ENCODE measurements around the gene ZER1.

DNA sequence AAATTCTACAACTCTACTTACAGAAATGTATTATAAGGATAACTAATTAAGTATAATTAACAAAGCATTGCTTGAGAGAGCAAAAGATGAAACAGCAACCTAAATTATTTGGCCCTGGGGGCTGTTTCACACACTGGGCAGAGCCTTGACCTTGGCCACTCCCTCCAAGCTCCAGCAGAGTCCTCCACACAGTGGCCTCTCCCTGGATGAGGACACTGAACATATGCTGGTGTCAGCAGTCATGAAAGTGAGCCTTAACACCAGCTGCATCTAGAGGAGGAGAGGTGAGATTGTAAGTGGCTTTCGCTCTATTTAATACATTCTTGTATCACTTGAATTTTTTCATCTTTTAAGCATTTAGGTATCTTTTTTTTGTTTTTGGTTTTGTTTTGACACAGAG is 24.5 kb downstream of the ZER1 start:
- TF ChIP-seq, protein P1, sequence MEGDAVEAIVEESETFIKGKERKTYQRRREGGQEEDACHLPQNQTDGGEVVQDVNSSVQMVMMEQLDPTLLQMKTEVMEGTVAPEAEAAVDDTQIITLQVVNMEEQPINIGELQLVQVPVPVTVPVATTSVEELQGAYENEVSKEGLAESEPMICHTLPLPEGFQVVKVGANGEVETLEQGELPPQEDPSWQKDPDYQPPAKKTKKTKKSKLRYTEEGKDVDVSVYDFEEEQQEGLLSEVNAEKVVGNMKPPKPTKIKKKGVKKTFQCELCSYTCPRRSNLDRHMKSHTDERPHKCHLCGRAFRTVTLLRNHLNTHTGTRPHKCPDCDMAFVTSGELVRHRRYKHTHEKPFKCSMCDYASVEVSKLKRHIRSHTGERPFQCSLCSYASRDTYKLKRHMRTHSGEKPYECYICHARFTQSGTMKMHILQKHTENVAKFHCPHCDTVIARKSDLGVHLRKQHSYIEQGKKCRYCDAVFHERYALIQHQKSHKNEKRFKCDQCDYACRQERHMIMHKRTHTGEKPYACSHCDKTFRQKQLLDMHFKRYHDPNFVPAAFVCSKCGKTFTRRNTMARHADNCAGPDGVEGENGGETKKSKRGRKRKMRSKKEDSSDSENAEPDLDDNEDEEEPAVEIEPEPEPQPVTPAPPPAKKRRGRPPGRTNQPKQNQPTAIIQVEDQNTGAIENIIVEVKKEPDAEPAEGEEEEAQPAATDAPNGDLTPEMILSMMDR (IDR thresholded peaks at IDR 0.05; ENCODE audit: poor library complexity, severe bottlenecking): no peak
- TF ChIP-seq RAD21 (conservative IDR thresholded peaks at IDR 0.05) (no peak), EZH2 (IDR thresholded peaks at IDR 0.05; ENCODE audit: borderline replicate concordance, insufficient read depth, low read length, poor library complexity, severe bottlenecking) (no peak), POLR2AphosphoS5 (IDR thresholded peaks at IDR 0.05) (no peak), TAF1 (IDR thresholded peaks at IDR 0.05; ENCODE audit: low read depth) (no peak), EP300 (conservative IDR thresholded peaks at IDR 0.05; ENCODE audit: poor library complexity, severe bottlenecking) (no peak)
- TF ChIP-seq, protein P2, sequence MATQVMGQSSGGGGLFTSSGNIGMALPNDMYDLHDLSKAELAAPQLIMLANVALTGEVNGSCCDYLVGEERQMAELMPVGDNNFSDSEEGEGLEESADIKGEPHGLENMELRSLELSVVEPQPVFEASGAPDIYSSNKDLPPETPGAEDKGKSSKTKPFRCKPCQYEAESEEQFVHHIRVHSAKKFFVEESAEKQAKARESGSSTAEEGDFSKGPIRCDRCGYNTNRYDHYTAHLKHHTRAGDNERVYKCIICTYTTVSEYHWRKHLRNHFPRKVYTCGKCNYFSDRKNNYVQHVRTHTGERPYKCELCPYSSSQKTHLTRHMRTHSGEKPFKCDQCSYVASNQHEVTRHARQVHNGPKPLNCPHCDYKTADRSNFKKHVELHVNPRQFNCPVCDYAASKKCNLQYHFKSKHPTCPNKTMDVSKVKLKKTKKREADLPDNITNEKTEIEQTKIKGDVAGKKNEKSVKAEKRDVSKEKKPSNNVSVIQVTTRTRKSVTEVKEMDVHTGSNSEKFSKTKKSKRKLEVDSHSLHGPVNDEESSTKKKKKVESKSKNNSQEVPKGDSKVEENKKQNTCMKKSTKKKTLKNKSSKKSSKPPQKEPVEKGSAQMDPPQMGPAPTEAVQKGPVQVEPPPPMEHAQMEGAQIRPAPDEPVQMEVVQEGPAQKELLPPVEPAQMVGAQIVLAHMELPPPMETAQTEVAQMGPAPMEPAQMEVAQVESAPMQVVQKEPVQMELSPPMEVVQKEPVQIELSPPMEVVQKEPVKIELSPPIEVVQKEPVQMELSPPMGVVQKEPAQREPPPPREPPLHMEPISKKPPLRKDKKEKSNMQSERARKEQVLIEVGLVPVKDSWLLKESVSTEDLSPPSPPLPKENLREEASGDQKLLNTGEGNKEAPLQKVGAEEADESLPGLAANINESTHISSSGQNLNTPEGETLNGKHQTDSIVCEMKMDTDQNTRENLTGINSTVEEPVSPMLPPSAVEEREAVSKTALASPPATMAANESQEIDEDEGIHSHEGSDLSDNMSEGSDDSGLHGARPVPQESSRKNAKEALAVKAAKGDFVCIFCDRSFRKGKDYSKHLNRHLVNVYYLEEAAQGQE (IDR thresholded peaks at IDR 0.05; ENCODE audit: borderline replicate concordance): no peak

All from neural cell (in vitro differentiated cells).